Effector memory CD4-positive, alpha-beta T cell (primary cell): ENCODE data around the gene HECW1.

ENCODE experiments used
- DNase-seq, 3 donors: peaks; one replicate each; pipeline ENCODE4 v3.0.0-alpha.2; 2020
- H3K27ac ChIP-seq: 2 replicates; pipeline ENCODE4 v1.7.0; 2013; ENCODE audit warnings: mild to moderate bottlenecking, low read length, moderate library complexity; ENCODE audit not compliant: insufficient read depth, poor library complexity, severe bottlenecking
- H3K27me3 ChIP-seq: replicated peaks from 2 replicates; pipeline ENCODE4 v1.7.0; 2013; ENCODE audit warnings: mild to moderate bottlenecking, low read length; ENCODE audit not compliant: insufficient read depth, control insufficient read depth, poor library complexity, severe bottlenecking
- H3K36me3 ChIP-seq: 2 replicates; pipeline ENCODE4 v1.7.0; 2013; ENCODE audit warnings: mild to moderate bottlenecking, low read length, moderate library complexity; ENCODE audit not compliant: control insufficient read depth, insufficient read depth
- H3K4me1 ChIP-seq: 2 replicates; pipeline ENCODE4 v1.7.0; 2013; ENCODE audit warnings: low read length, mild to moderate bottlenecking; ENCODE audit not compliant: control insufficient read depth, insufficient read depth, poor library complexity, severe bottlenecking
- H3K4me3 ChIP-seq: 2 replicates; pipeline ENCODE4 v1.7.0; 2013; ENCODE audit warnings: low read length, low read depth, mild to moderate bottlenecking; ENCODE audit not compliant: insufficient read depth, poor library complexity, severe bottlenecking
- H3K9me3 ChIP-seq: 2 replicates; pipeline ENCODE4 v1.7.0; 2013; ENCODE audit warnings: mild to moderate bottlenecking, low read length, moderate library complexity; ENCODE audit not compliant: control insufficient read depth

HECW1 gene

GRCh38 chr7:43273939-43274719 lies 161.7 kb downstream of the HECW1 start:
- Histone ChIP-seq H3K27me3 (no peaks in the 10 kb centered on the region), H3K4me1 (no peaks in the 10 kb centered on the region), H3K27ac (no peak overlapping the region), H3K4me3 (no peak overlapping the region), H3K36me3 (no peaks in the 10 kb centered on the region), H3K9me3 (no peaks in the 10 kb centered on the region)
- no peak for DNase-seq

- DNase-seq = no peak
- H3K27me3 ChIP-seq = no peaks in the 10 kb centered on the region
- H3K4me1 ChIP-seq = no peaks in the 10 kb centered on the region
- H3K36me3 ChIP-seq = no peaks in the 10 kb centered on the region
- H3K27ac ChIP-seq = no peak overlapping the region
- no peak overlapping the region for H3K4me3 ChIP-seq
- no peaks in the 10 kb centered on the region for H3K9me3 ChIP-seq
These were observed 162.3 kb downstream of the HECW1 start for GRCh38 chr7:43274752-43275151.

GRCh38 chr7:43276547-43276946 lies 164.1 kb downstream of the HECW1 start:
- no peaks in the 10 kb centered on the region for H3K27me3 ChIP-seq
- no peak overlapping the region for H3K27ac ChIP-seq
- no peaks in the 10 kb centered on the region for H3K36me3 ChIP-seq
- H3K9me3 ChIP-seq = no peaks in the 10 kb centered on the region
- no peak overlapping the region for H3K4me3 ChIP-seq
- no peak for DNase-seq
- H3K4me1 ChIP-seq = no peaks in the 10 kb centered on the region

GRCh38 chr7:43278088-43278644 lies 165.7 kb downstream of the HECW1 start:
- no peak overlapping the region for H3K27ac ChIP-seq
- no peaks in the 10 kb centered on the region for H3K4me1 ChIP-seq
- no peaks in the 10 kb centered on the region for H3K27me3 ChIP-seq
- DNase-seq = no peak
- no peaks in the 10 kb centered on the region for H3K36me3 ChIP-seq
- no peak overlapping the region for H3K4me3 ChIP-seq
- H3K9me3 ChIP-seq = no peaks in the 10 kb centered on the region

- DNase-seq = no peak
- H3K4me3 ChIP-seq = no peak overlapping the region
These were observed 168.8 kb downstream of the HECW1 start for GRCh38 chr7:43281268-43281667.

GRCh38 chr7:43283706-43284105 lies 171.3 kb downstream of the HECW1 start:
- Histone ChIP-seq H3K4me3 (no peak overlapping the region), H3K27me3 (no peaks in the 10 kb centered on the region), H3K36me3 (no peaks in the 10 kb centered on the region)

More at GRCh38 chr7:43281268-43281667, 168.8 kb downstream of the HECW1 start:
- H3K27me3 ChIP-seq = no peaks in the 10 kb centered on the region
- H3K36me3 ChIP-seq = no peaks in the 10 kb centered on the region
- H3K4me1 ChIP-seq = no peaks in the 10 kb centered on the region
- no peaks in the 10 kb centered on the region for H3K9me3 ChIP-seq
- no peak overlapping the region for H3K27ac ChIP-seq

GRCh38 chr7:43289826-43290225 lies 177.4 kb downstream of the HECW1 start:
- peaks cover 3% of the 10 kb centered on the region for H3K27me3 ChIP-seq
- H3K4me3 ChIP-seq = no peak overlapping the region
- H3K9me3 ChIP-seq = no peaks in the 10 kb centered on the region
- H3K36me3 ChIP-seq = no peaks in the 10 kb centered on the region
- H3K4me1 ChIP-seq = no peaks in the 10 kb centered on the region
- no peak for DNase-seq
- no peak overlapping the region for H3K27ac ChIP-seq

More at GRCh38 chr7:43283706-43284105, 171.3 kb downstream of the HECW1 start:
- no peak for DNase-seq
- Histone ChIP-seq H3K4me1 (no peaks in the 10 kb centered on the region), H3K9me3 (no peaks in the 10 kb centered on the region), H3K27ac (no peak overlapping the region)

- Histone ChIP-seq H3K27me3 (peaks cover 3% of the 10 kb centered on the region), H3K9me3 (no peaks in the 10 kb centered on the region), H3K27ac (no peak overlapping the region), H3K4me3 (no peak overlapping the region), H3K4me1 (no peaks in the 10 kb centered on the region), H3K36me3 (no peaks in the 10 kb centered on the region)
- DNase-seq = no peak
These were observed 178.5 kb downstream of the HECW1 start for GRCh38 chr7:43290978-43291377.

GRCh38 chr7:43291789-43292188 lies 179.3 kb downstream of the HECW1 start:
- H3K9me3 ChIP-seq = no peaks in the 10 kb centered on the region
- no peaks in the 10 kb centered on the region for H3K4me1 ChIP-seq
- no peak overlapping the region for H3K27ac ChIP-seq
- H3K4me3 ChIP-seq = no peak overlapping the region
- no peaks in the 10 kb centered on the region for H3K36me3 ChIP-seq
- DNase-seq = no peak
- H3K27me3 ChIP-seq = peaks cover 3% of the 10 kb centered on the region

- Histone ChIP-seq H3K27me3 (peaks cover 3% of the 10 kb centered on the region), H3K9me3 (no peaks in the 10 kb centered on the region), H3K4me1 (no peaks in the 10 kb centered on the region), H3K36me3 (no peaks in the 10 kb centered on the region), H3K4me3 (no peak overlapping the region), H3K27ac (no peak overlapping the region)
- DNase-seq = no peak
These were observed 179.9 kb downstream of the HECW1 start for GRCh38 chr7:43292384-43292783.
